SJSA1 (cell line): Measurements from ENCODE around the gene CUBN. TPM values are rescaled to one million over a fixed set of nuclear protein-coding genes. Genes with fewer than 3 reads are reported as not detected.

Experiments used
- DNase-seq, 2 experiments: peaks; one replicate each; pipeline ENCODE4 v3.0.0-alpha.2; 2015 to 2020; ENCODE audit warnings: low spot score in 2 of 2, low read depth in 1 of 2
- H3K27ac ChIP-seq: fragments of 250-450 bp; sonication (Bioruptor Pico); 2 replicates; pipeline ENCODE4 v1.5.1; 2020; ENCODE audit warnings: mild to moderate bottlenecking, moderate library complexity
- H3K27me3 ChIP-seq: fragments of 250-450 bp; sonication (Bioruptor Pico); replicated peaks from 2 replicates; pipeline ENCODE4 v1.5.1; 2020; ENCODE audit warnings: mild to moderate bottlenecking, moderate library complexity
- H3K36me3 ChIP-seq: fragments of 250-450 bp; sonication (Bioruptor Pico); 2 replicates; pipeline ENCODE4 v1.5.1; 2020; ENCODE audit warnings: mild to moderate bottlenecking
- H3K4me1 ChIP-seq: fragments of 250-450 bp; sonication (Bioruptor Pico); replicated peaks from 2 replicates; pipeline ENCODE4 v1.6.1; 2021; ENCODE audit warnings: mild to moderate bottlenecking
- H3K4me3 ChIP-seq: fragments of 250-450 bp; sonication (Bioruptor Pico); 2 replicates; pipeline ENCODE4 v1.5.1; 2020; ENCODE audit warnings: mild to moderate bottlenecking
- H3K9me3 ChIP-seq: fragments of 250-450 bp; sonication (Bioruptor Pico); replicated peaks from 2 replicates; pipeline ENCODE4 v1.5.1; 2020; ENCODE audit warnings: mild to moderate bottlenecking
- total RNA-seq: library from RNA; depleted of rRNA; stranded (reverse); fragments of >200 nt; shearing (Covaris generic); gene quantifications from 2 replicates; pipeline ENCODE4 v1.2.3, GENCODE V29; 2014

CUBN gene
- total RNA-seq, 1 experiment from 2014 or later = 0.74 TPM

DNA sequence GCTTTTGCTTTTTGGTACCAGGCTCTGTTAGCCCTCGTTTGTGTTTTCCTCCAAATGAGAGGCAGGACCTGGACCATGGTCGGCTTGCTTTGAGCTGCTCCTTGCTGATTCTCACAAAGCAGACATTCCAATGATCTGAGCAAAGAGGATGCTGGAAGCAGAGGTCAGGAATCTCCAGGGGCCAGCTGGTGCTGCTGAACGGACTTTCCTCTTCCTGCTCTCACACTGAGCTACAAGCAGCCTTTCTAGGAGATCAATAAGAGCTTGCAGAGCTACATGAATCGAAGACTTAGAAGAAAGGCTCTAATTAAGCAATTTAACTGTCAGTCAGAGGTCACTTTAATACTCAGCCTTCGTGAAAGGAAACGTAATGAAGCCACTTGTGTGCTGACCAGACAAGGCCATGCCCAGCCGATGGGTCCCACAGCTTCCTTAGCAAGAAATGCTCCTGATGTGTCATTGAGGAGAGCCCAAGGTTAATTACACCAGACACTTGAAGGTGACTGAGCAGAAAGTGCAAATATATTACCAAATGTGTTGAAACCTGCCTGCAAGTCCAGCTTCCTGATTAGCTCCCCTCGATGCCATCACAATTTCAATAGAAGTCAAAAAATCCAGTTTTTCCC, 161.1 kb downstream of the CUBN start:
- H3K9me3 ChIP-seq = no peaks in the 10 kb centered on the region
- peak; percentile 83 to 86 for DNase-seq
- H3K27me3 ChIP-seq = no peaks in the 10 kb centered on the region
- H3K27ac ChIP-seq = peak overlapping the region; percentile 95
- no peaks in the 10 kb centered on the region for H3K36me3 ChIP-seq
- H3K4me3 ChIP-seq = no peak overlapping the region
- H3K4me1 ChIP-seq = peaks cover 45% of the 10 kb centered on the region

DNA sequence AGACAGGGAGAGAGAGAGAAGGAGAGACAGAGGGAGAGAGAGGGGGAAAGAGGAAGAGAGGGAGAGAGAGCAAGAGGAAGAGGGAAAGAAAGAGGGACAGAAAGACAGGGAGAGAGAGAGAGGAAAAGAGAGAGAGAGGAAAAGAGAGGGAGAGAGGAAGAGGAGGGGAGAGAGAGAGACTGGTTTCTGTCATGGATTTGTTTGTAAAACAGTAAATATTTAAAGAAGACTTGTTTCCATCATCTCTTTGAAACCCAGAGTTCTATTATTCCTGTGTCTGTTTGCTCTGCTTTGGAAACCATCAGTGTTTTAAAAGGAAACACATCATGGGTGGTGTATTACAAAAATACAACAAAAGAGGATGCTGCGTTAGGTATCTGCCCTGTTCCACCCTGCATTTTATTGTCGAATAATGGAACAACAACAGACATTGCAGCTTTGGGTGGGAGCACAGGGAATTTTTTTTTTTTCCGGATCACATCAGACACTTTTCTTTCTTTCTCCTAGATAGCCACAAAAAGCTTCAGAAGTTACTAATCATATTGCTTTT, 161.7 kb downstream of the CUBN start:
- Histone ChIP-seq H3K9me3 (no peaks in the 10 kb centered on the region), H3K4me1 (peaks cover 45% of the 10 kb centered on the region), H3K4me3 (peak overlapping the region; percentile 3; the same call in 1 of the 2 replicates), H3K27ac (peak overlapping the region; percentile 95), H3K36me3 (no peaks in the 10 kb centered on the region), H3K27me3 (no peaks in the 10 kb centered on the region)
- DNase-seq = peak in 1 of 2 experiments; percentile 88

DNA sequence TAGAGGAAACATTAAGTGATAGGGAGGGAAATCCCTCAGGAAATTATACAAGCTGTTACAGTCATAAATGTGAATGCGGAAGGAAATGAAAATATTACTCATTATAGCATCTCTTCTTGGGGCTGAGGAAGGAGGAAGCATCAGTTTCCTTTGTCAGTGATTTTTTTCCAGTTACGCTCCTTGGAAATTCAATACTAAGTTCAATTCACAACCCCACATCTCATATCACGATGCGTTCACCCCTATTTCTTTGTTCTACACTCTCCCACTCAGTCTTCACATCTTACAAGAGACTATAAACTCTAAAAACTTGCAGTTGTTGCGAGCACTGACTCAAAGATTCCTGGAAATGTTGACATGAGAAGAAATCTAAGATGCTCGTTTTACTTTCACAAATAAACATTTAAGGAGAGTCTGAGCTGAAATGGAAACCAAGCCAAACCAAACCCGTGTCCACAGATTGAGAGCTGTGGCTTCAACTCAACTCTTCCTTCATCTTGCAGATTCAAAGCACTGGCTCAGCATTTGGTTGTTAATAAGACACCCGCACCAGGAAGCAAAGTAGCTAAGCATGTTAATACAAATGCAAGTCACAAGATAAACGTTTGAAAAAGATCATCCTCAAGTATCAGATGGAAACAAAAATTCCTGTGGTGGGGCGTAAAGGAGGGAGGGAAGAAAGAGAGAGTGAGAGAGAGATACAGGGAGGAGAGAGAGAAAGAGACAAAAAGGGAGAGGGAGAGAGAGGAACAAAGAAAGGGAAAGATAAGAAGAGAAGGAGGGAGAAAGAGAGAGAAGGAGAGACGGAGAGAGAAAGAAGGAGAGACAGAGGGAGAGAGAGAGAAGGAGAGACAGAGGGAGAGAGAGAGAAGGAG, 162.4 kb downstream of the CUBN start:
- Histone ChIP-seq H3K36me3 (no peaks in the 10 kb centered on the region), H3K27me3 (no peaks in the 10 kb centered on the region), H3K4me3 (peak overlapping the region; percentile 3), H3K4me1 (peaks cover 45% of the 10 kb centered on the region), H3K27ac (peak overlapping the region; percentile 95), H3K9me3 (no peaks in the 10 kb centered on the region)
- peak; percentile 60 to 85 for DNase-seq

DNA sequence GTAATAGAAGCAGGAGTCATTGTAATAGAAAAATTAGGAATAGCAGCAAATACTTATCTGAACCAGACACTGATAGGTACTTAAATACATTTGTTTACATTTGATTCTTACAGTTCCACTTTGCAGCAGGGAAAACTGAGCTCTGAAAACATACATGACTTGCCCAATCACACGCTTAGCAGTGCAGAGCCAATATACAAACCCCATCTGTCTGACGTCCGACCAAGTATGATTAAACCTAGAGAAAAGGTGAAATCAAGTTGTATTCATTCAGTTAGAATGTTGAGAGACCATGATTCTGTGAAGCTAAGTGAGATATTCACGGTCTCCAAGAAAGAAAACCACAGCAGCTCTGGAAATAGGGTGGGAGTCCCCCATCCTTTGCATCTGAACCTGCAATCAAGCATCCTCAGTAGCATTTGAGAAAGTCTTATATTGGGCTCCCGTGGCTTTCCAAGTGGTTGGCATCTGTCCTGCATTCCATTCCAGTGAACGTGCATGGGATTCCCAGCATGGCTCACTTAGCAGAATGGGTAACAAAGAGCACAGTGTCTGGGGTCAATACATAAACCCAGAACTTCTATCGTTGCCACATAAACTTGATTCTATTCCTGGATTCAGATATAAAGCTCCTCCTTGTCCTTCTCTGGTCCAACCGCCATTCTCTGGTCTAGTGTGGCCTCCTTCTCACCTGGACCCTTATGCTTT, 163.7 kb downstream of the CUBN start:
- H3K27ac ChIP-seq = peak overlapping the region; percentile 95
- H3K9me3 ChIP-seq = no peaks in the 10 kb centered on the region
- H3K36me3 ChIP-seq = no peaks in the 10 kb centered on the region
- DNase-seq = peak; percentile 91 to 92
- H3K4me3 ChIP-seq = no peak overlapping the region
- H3K27me3 ChIP-seq = no peaks in the 10 kb centered on the region
- peaks cover 45% of the 10 kb centered on the region for H3K4me1 ChIP-seq

DNA sequence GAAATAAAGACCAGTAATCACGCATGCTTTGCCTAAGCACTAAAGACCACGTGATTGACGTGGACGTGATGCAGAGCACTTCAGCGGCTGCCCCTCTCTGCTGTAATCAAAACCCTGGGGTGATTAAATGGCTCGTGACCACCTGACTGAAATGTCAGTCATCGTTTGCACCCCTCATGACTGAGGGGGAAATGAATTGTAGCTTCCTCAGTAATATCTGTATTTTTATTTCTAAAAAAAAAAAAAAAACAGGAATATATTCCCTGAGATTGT, 164.3 kb downstream of the CUBN start:
- Histone ChIP-seq H3K27ac (peak overlapping the region; percentile 95; the same call in 1 of the 2 replicates), H3K27me3 (no peaks in the 10 kb centered on the region), H3K4me3 (no peak overlapping the region), H3K4me1 (peaks cover 45% of the 10 kb centered on the region), H3K36me3 (no peaks in the 10 kb centered on the region), H3K9me3 (no peaks in the 10 kb centered on the region)
- no peak for DNase-seq

DNA sequence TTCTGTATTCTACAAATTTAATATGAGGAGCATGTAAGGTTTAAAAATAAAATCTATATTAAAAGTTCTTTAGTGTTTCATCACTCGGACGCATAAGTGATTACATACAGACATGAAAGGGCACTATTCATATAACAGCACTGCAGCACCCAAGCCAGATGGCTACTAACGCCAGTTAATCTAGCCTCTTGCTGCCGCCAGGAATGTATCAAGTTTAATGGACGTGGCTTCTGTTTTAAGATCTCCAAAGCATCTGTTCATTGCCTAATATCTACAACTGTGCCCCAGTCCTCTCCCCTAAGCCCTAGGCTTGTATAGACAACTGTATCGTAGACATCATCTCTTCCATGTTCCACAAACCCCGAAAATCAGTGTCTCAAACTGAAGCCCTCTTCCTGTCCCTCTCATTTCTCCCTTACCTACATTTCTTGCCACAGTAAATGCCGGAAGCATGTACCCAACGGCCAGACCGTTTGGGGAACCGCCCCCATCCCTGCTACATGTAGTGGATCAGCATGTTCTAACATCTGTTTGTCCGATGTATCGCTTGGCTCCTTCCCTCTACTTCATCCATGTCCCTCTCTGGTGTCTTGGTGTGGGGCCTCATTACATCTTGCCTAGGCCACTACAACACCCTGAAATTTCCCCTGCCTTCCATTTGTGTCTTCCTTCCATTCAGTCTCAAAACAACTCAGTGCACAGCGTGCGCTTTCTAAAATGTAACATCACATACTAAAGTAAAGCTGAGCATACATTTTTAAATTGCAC, 164.9 kb downstream of the CUBN start:
- H3K27me3 ChIP-seq = no peaks in the 10 kb centered on the region
- no peaks in the 10 kb centered on the region for H3K36me3 ChIP-seq
- no peak for DNase-seq
- peaks cover 45% of the 10 kb centered on the region for H3K4me1 ChIP-seq
- no peak overlapping the region for H3K4me3 ChIP-seq
- no peak overlapping the region for H3K27ac ChIP-seq
- H3K9me3 ChIP-seq = no peaks in the 10 kb centered on the region

DNA sequence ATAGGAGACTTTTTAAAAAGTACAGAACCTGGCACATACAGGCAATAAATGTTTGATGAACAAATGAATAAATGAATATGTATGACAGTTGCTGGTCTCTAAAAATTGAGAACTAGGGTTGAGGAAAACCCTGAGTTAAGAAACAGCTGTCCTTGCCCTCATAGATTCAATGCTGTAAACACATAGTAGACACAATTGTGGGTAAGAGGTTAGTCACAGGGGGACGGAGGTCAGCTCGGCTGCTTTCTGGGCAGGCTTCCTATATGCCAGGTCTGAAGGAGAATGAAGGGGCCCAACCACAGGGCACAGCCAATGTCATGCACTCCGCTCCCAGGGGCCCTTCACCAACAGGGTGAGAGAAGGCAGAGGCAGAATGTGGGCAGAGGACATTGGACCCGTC, 169.1 kb downstream of the CUBN start:
- Histone ChIP-seq H3K27me3 (no peaks in the 10 kb centered on the region), H3K36me3 (no peaks in the 10 kb centered on the region), H3K27ac (no peak overlapping the region), H3K4me1 (peaks cover 6% of the 10 kb centered on the region), H3K4me3 (no peak overlapping the region), H3K9me3 (no peaks in the 10 kb centered on the region)
- no peak for DNase-seq

DNA sequence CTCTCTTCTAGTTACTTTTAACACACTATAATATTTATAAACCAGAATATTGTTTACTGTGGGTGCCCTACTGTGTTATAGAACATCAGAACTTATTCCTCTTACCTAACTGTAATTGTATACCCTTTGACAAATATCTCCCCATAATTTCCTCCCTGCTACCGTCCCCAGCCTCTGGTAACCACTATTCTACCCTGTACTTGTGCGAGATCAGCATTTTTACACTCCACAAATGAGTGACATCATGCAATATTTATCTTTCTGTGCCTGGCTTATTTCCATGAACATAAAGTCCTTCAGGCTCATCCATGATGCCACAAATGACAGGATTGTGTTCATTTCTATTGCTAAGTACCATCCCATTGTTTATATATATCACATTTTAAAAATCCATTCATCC, 172.6 kb downstream of the CUBN start:
- H3K36me3 ChIP-seq = no peaks in the 10 kb centered on the region
- no peaks in the 10 kb centered on the region for H3K27me3 ChIP-seq
- DNase-seq = no peak
- H3K4me1 ChIP-seq = peaks cover 3% of the 10 kb centered on the region; the same call in 1 of the 2 replicates
- no peak overlapping the region for H3K27ac ChIP-seq
- no peaks in the 10 kb centered on the region for H3K9me3 ChIP-seq
- no peak overlapping the region for H3K4me3 ChIP-seq

DNA sequence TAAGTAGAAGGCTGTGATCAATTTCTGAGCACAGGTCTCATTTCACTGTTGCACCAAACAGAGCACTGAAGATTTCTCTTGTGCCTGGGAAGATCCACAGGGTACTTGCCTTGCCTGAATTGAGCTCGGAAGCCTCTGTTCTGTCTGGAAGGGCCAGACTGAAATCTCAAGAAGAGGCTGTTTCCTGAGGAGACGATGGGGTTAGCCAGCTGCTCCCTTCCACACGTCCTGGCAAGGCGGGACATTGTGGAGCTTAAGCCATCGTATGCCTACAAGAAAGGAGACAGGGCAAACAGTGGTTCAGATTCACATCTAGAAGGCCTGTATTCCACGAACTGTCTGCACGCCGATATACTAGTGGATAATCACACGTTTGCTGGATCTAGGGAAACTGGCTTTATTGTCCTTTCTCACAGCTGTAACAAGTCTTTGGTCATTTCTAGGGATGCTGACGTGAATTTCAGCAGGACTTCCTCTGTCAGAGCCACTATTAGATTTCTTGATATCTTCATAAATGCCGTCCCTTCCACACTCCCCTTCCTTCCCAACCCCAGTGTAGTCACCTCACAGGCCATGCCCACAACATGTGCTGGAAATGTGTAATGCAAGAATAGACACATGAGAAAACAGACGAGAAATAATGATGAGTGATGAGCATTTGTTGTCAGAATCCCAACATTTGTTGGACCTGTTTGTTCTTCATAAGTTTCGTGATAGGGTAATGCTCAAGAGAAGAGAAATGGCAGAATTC, 175.2 kb downstream of the CUBN start:
- Histone ChIP-seq H3K27ac (no peak overlapping the region), H3K27me3 (no peaks in the 10 kb centered on the region), H3K36me3 (no peaks in the 10 kb centered on the region), H3K4me1 (peaks cover 15% of the 10 kb centered on the region), H3K4me3 (no peak overlapping the region), H3K9me3 (no peaks in the 10 kb centered on the region)
- DNase-seq = no peak

DNA sequence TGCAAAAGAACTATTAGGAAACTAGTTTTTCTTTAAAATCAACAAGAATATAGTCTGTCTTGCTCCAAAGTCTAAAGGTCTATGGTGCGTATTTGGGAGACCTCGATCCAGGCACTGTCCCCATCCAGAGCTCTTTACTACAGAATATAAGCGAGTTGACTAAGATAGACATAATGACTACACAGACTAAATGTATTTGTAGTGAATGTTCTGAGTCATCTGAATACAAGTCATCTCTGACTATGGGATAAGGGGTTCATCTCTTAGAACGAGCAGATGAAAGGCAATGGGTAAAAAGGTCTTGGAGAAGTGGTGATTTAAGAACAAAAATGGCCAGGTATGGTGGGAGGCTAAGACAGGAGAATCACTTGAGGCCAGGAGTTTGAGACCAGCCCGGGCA, 176.3 kb downstream of the CUBN start:
- no peak overlapping the region for H3K27ac ChIP-seq

DNA sequence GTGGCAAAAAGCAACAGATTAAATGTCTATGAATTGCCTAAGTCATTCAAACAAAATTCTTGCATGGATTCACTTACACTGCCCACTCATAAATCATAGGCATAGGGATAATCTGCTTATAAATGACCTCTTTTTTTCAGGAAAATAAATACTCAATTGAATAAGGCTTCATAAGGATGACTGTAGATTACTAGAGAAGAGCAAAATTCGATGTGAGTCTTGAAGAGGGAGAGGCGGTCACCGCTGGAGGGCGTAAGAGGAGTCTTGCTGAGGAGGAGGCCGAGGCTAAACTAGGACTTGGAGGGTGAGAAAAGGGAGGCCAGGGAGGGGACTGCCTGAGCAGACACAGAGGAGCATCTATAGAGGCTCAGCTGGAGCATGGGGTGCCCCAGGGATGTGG, 177.0 kb downstream of the CUBN start:
- no peaks in the 10 kb centered on the region for H3K36me3 ChIP-seq
- H3K27ac ChIP-seq = no peak overlapping the region
- H3K27me3 ChIP-seq = no peaks in the 10 kb centered on the region
- DNase-seq = no peak
- peaks cover 15% of the 10 kb centered on the region for H3K4me1 ChIP-seq
- no peak overlapping the region for H3K4me3 ChIP-seq
- H3K9me3 ChIP-seq = no peaks in the 10 kb centered on the region

More for the DNA sequence above, 176.3 kb downstream of the CUBN start:
- Histone ChIP-seq H3K27me3 (no peaks in the 10 kb centered on the region), H3K4me1 (peaks cover 15% of the 10 kb centered on the region), H3K9me3 (no peaks in the 10 kb centered on the region), H3K36me3 (no peaks in the 10 kb centered on the region), H3K4me3 (no peak overlapping the region)
- DNase-seq = no peak

DNA sequence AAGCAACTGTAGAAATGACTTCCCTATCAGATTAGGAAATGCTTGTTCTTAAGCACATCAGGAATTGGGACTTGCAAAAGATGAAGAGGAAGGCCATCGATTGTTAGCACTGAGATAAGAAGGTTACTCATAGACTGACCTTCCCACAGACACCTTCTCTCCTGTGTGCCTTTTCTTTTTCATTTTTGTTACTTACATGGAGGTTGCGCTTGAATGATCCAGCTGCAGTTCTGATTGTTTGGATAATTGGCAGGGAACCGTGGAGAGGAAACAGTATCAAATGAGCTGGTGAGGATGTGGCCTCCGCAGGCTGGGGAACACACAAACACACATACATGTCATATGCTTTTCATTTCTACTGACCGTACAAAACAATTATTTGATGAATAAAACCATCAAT, 177.5 kb downstream of the CUBN start:
- H3K27ac ChIP-seq = no peak overlapping the region

More for the DNA sequence above, 177.5 kb downstream of the CUBN start:
- Histone ChIP-seq H3K36me3 (no peaks in the 10 kb centered on the region), H3K9me3 (no peaks in the 10 kb centered on the region), H3K4me1 (peaks cover 15% of the 10 kb centered on the region), H3K27me3 (no peaks in the 10 kb centered on the region), H3K4me3 (no peak overlapping the region)
- no peak for DNase-seq
